Smooth muscle cell (in vitro differentiated cells): ENCODE data around the gene TRA2B. TPM values are rescaled to one million over a fixed set of nuclear protein-coding genes. Genes with fewer than 3 reads are reported as not detected.

Experiments used
- DNase-seq: peaks from one replicate; lab custom pipeline; 2025; ENCODE audit not compliant: unreplicated experiment; lab: John Stamatoyannopoulos, UW
- H2AFZ ChIP-seq: fragments of 200-600 bp; sonication (generic); 2 replicates; pipeline ENCODE4 v1.6.0; 2016; ENCODE audit warnings: antibody characterized with exemption, low read depth, mild to moderate bottlenecking
- H3F3A ChIP-seq: fragments of 200-600 bp; sonication (generic); 2 replicates; pipeline ENCODE4 v1.6.0; 2017; ENCODE audit warnings: antibody characterized with exemption, low read depth
- H3K27ac ChIP-seq: fragments of 200-600 bp; sonication (generic); 2 replicates; pipeline ENCODE4 v1.5.1; 2016; ENCODE audit warnings: low read depth, mild to moderate bottlenecking
- H3K27me3 ChIP-seq: fragments of 200-600 bp; sonication (generic); 2 replicates; pipeline ENCODE4 v1.6.1; 2016; ENCODE audit warnings: low read depth, mild to moderate bottlenecking
- H3K36me3 ChIP-seq: fragments of 200-600 bp; sonication (generic); 2 replicates; pipeline ENCODE4 v1.5.1; 2016; ENCODE audit warnings: low read depth
- H3K4me1 ChIP-seq: fragments of 200-600 bp; sonication (generic); 2 replicates; pipeline ENCODE4 v1.5.1; 2016; ENCODE audit warnings: low read depth
- H3K4me2 ChIP-seq: fragments of 200-600 bp; sonication (generic); 2 replicates; pipeline ENCODE4 v1.6.0; 2016; ENCODE audit warnings: mild to moderate bottlenecking
- H3K4me3 ChIP-seq: fragments of 200-600 bp; sonication (generic); 2 replicates; pipeline ENCODE4 v1.5.1; 2016; ENCODE audit warnings: mild to moderate bottlenecking
- H3K79me2 ChIP-seq: fragments of 200-600 bp; sonication (generic); 2 replicates; pipeline ENCODE4 v1.6.0; 2016; ENCODE audit warnings: low read depth, mild to moderate bottlenecking
- H3K9ac ChIP-seq: fragments of 200-600 bp; sonication (generic); 2 replicates; pipeline ENCODE4 v1.6.0; 2016; ENCODE audit warnings: low read depth
- H3K9me3 ChIP-seq: fragments of 200-600 bp; sonication (generic); replicated peaks from 2 replicates; pipeline ENCODE4 v1.5.1; 2016; ENCODE audit warnings: low read depth
- H4K20me1 ChIP-seq: fragments of 200-600 bp; sonication (generic); 2 replicates; pipeline ENCODE4 v1.6.0; 2016; ENCODE audit warnings: low read depth
- WGBS: methylation state at CpG from one replicate; pipeline ENCODE4 v1.1.7; 2016; ENCODE audit warnings: low lambda C conversion rate; 5-methylcytosine and 5-hydroxymethylcytosine counted together
- polyA plus RNA-seq: library from polyadenylated mRNA; unstranded; fragments of >200 nt; fragmentation: Nextera tagmentation; extraction: Ambion mirVana; gene quantifications from 2 replicates; pipeline ENCODE4 v1.2.1, GENCODE V29; 2016
- total RNA-seq: library from RNA; depleted of rRNA; stranded (reverse); fragments of >200 nt; gene quantifications from 2 replicates; pipeline ENCODE4 v1.2.3, GENCODE V29; 2014
- TF ChIP-seq, protein P1 (sequence below): fragments of 200-600 bp; sonication (generic); IDR thresholded peaks from 2 replicates; pipeline ENCODE4 v1.5.1; 2017; ENCODE audit warnings: borderline replicate concordance, mild to moderate bottlenecking, antibody characterized with exemption; ENCODE audit not compliant: insufficient read depth, poor library complexity, severe bottlenecking

TRA2B gene
- total RNA-seq, result 260 and 265 TPM in 2 replicates
- polyA plus RNA-seq, result 119 and 135 TPM in 2 replicates

DNA sequence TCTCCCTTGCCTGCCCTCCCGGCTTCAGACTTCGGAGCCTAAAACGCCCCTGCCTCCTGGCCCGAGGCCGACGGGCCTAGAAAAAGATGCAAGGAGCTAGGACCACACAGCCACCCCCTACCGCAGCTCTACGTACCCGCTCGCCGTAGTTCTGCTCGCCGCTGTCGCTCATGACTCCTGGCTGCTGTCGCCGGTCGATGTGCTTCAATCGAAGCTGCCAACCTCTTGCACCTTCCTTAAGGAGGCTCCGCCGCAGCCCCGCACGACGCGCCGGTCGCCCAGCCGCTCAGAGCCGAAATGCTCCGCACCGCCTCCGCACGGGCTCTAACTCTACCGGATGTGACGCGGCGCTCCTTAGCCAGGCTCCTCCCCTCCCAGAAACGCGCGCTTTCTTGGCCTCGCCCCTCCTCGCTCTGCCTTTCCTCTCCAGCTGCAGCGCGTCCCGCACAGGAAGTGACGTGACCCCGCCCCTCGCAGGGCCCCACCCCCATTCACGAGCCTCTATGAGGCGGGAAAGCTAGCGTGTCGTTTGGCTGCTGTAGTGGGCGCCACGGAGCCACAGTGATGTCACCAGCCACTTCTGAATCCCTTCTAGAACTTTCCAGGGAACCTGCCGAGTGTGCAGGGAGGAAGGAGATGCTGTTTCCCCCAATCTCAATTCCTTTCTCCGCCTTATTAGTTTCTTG is at the start of gene TRA2B:
Gene TRA2B (minus strand): TSS at position 326 of the 686 bp plus-strand sequence. CDS start 154 bp downstream, at position 172.
- Histone ChIP-seq H3K4me2 (peak within 1 kb of the TSS; percentile 97), H4K20me1 (peaks cover 49% of the 10 kb centered on the region), H3K79me2 (peaks cover 49% of the 10 kb centered on the region), H3K9me3 (no peaks in the 10 kb centered on the region), H3K27me3 (no peaks in the 10 kb centered on the region), H3K36me3 (no peaks in the 10 kb centered on the region), H3F3A (peaks cover 4% of the 10 kb centered on the region), H3K27ac (peak within 1 kb of the TSS; percentile 100), H3K9ac (peak within 1 kb of the TSS; percentile 100), H3K4me1 (peaks cover 19% of the 10 kb centered on the region), H2AFZ (peak within 1 kb of the TSS; percentile 85), H3K4me3 (peak within 1 kb of the TSS; percentile 93)
- TF ChIP-seq, protein P1, sequence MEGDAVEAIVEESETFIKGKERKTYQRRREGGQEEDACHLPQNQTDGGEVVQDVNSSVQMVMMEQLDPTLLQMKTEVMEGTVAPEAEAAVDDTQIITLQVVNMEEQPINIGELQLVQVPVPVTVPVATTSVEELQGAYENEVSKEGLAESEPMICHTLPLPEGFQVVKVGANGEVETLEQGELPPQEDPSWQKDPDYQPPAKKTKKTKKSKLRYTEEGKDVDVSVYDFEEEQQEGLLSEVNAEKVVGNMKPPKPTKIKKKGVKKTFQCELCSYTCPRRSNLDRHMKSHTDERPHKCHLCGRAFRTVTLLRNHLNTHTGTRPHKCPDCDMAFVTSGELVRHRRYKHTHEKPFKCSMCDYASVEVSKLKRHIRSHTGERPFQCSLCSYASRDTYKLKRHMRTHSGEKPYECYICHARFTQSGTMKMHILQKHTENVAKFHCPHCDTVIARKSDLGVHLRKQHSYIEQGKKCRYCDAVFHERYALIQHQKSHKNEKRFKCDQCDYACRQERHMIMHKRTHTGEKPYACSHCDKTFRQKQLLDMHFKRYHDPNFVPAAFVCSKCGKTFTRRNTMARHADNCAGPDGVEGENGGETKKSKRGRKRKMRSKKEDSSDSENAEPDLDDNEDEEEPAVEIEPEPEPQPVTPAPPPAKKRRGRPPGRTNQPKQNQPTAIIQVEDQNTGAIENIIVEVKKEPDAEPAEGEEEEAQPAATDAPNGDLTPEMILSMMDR, result no peak
- WGBS, result 2% methylated on average over 53 of the region's 55 CpGs
- peak; percentile 92 for DNase-seq

DNA sequence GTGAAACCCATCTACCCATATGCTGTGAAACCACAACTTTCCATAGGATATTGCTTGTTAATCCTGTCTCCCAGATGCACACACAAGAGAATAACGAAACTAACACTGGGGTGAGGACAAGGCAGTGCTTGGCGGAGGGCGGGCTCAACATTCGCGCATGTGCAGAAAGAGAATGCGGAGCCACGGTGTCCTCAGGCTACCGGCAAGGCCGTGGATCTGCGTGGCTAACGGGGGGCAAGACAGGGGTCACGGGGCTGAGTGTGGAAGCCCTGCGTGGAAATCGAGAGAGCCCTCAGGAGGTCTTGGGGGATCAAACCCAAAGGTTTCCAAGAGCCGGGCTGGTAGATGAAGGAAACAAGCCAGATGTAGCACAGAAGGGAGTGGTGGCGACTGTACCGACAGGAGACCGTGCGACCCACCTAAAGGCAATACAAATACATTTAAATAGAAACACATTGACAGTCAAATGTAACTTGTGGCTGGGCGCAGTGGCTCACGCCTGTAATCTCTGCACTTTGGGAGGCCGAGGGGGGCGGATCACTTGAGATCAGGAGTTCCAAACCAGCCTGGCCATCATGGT is 48.5 kb upstream of the TRA2B start:
- no peaks in the 10 kb centered on the region for H3F3A ChIP-seq
- H3K4me3 ChIP-seq, result no peak overlapping the region
- no peak overlapping the region for H3K9ac ChIP-seq
- H3K4me2 ChIP-seq, result no peak overlapping the region
- WGBS, result 96% methylated on average over 23 of the region's 23 CpGs
- no peaks in the 10 kb centered on the region for H3K27me3 ChIP-seq
- H4K20me1 ChIP-seq, result no peaks in the 10 kb centered on the region
- H2AFZ ChIP-seq, result no peak overlapping the region
- no peaks in the 10 kb centered on the region for H3K36me3 ChIP-seq
- TF ChIP-seq, protein P1, result no peak
- DNase-seq, result no peak
- no peak overlapping the region for H3K27ac ChIP-seq
- no peaks in the 10 kb centered on the region for H3K4me1 ChIP-seq
- no peaks in the 10 kb centered on the region for H3K79me2 ChIP-seq
- H3K9me3 ChIP-seq, result no peaks in the 10 kb centered on the region

DNA sequence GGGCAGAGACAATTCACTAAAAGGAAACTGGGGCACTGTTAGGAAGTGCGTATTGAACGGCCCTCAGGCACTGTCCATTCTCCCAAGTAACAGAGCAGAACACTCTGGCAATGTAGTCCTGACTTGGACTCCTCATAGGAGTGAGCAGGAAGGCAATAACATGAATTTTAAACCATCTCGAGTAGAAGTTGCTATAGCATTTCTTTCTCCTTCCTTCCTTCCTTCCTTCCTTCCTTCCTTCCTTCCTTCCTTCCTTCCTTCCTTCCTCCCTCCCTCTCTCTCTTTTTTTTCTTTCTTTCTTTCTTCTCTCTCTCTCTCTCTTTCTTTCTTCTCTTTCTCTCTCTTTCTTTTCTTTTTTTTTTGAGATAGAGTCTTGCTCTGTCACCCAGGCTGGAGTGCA is 46.4 kb upstream of the TRA2B start:
- no peaks in the 10 kb centered on the region for H3K36me3 ChIP-seq
- no peak for DNase-seq
- H3K4me3 ChIP-seq, result no peak overlapping the region
- no peaks in the 10 kb centered on the region for H3K9me3 ChIP-seq
- WGBS, result 80% methylated on average over 3 of the region's 3 CpGs
- TF ChIP-seq, protein P1, result no peak
- H3K4me2 ChIP-seq, result no peak overlapping the region
- H3K9ac ChIP-seq, result no peak overlapping the region
- H3F3A ChIP-seq, result no peaks in the 10 kb centered on the region
- H3K27me3 ChIP-seq, result no peaks in the 10 kb centered on the region
- no peak overlapping the region for H3K27ac ChIP-seq
- no peak overlapping the region for H2AFZ ChIP-seq
- H4K20me1 ChIP-seq, result no peaks in the 10 kb centered on the region
- H3K4me1 ChIP-seq, result no peaks in the 10 kb centered on the region
- H3K79me2 ChIP-seq, result no peaks in the 10 kb centered on the region
